Spleen (tissue), 7 donors: Measurements from ENCODE around the gene LAMC2.

Source experiments
- POLR2A ChIP-seq, 3 donors: fragments of 450-650 bp; IDR thresholded peaks; one replicate each; pipeline ENCODE4 v1.5.1; 2017; ENCODE audit warnings: antibody characterized with exemption in 3 of 3, mild to moderate bottlenecking in 1 of 3
- TF ChIP-seq, protein P1 (sequence below), 11 experiments: fragments of 200-600 bp in 7 of 11; fragments of 450-650 bp in 4 of 11; sonication (generic) in 4 of 11; IDR thresholded peaks in 8 of 11; conservative IDR thresholded peaks in 3 of 11; 1 replicate in 7 of 11; 2 replicates in 4 of 11; pipeline versions ENCODE4 v1.4.0 to v1.8.0; 2016 to 2021; ENCODE audit warnings: antibody characterized with exemption in 11 of 11, inconsistent platforms in 4 of 11, mild to moderate bottlenecking in 1 of 11
- donor health status: DM: no; HTN: no; CAD: no; lungs with moderate emphysema.
- donor health status: DM: no; HTN: no; CAD: no.
- donor health status: DM: no; HTN: no; CAD: no.

DNA sequence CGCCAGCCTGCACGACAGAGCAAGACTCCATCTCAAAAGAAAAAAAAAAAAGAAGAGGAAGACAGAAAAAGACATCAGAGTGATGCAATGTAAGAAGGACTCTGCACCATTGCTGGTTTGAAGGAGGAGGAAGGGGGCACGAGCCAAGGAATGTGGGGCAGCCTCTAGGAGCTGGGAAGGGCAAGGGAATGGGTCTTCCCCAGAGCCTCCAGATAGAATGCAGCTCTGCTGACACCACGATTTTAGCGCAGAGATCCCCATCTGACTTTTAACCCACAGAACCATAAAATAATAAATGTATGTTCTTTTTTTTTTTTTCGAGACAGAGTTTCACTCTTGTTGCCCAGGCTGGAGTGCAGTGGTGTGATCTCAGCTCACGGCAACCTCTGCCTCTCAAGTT is 33.9 kb upstream of the LAMC2 start:
- TF ChIP-seq, protein P1, sequence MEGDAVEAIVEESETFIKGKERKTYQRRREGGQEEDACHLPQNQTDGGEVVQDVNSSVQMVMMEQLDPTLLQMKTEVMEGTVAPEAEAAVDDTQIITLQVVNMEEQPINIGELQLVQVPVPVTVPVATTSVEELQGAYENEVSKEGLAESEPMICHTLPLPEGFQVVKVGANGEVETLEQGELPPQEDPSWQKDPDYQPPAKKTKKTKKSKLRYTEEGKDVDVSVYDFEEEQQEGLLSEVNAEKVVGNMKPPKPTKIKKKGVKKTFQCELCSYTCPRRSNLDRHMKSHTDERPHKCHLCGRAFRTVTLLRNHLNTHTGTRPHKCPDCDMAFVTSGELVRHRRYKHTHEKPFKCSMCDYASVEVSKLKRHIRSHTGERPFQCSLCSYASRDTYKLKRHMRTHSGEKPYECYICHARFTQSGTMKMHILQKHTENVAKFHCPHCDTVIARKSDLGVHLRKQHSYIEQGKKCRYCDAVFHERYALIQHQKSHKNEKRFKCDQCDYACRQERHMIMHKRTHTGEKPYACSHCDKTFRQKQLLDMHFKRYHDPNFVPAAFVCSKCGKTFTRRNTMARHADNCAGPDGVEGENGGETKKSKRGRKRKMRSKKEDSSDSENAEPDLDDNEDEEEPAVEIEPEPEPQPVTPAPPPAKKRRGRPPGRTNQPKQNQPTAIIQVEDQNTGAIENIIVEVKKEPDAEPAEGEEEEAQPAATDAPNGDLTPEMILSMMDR (IDR thresholded peaks at IDR 0.05 in 8 of 11, conservative IDR thresholded peaks at IDR 0.05 in 3 of 11): no peak
- no peak for TF ChIP-seq POLR2A (IDR thresholded peaks at IDR 0.05)
